Gastrocnemius medialis (tissue), 4 donors: ENCODE data around the gene ITGA3. TPM values are rescaled to one million over a fixed set of nuclear protein-coding genes. Genes with fewer than 3 reads are reported as not detected.

Experiments used
- ATAC-seq, 2 donors: fragments of 150-250 bp; one replicate each; pipeline ENCODE4 v1.9.1; 2016
- DNase-seq, 2 donors: peaks; one replicate each; pipeline ENCODE4 v3.0.0-alpha.2; 2019
- H3K27ac ChIP-seq, 4 donors: fragments of 200-600 bp; sonication (generic); 1 replicate in 1 of 4; 2 replicates in 3 of 4; pipeline ENCODE4 v1.5.1; 2016 to 2018; ENCODE audit warnings: mild to moderate bottlenecking in 2 of 4, moderate library complexity in 1 of 4
- H3K27me3 ChIP-seq, 3 donors: fragments of 200-600 bp; sonication (generic) in 2 of 3; 1 replicate in 1 of 3; 2 replicates in 2 of 3; pipeline versions ENCODE4 v1.5.1 to v1.6.0; 2016 to 2019; ENCODE audit warnings: mild to moderate bottlenecking in 1 of 3, moderate library complexity in 1 of 3
- H3K36me3 ChIP-seq, 2 donors: fragments of 200-600 bp; sonication (generic) in 1 of 2; one replicate each; pipeline ENCODE4 v1.5.1; 2017 to 2018
- H3K4me1 ChIP-seq, 2 donors: fragments of 200-600 bp; sonication (generic) in 1 of 2; one replicate each; pipeline ENCODE4 v1.5.1; 2016 to 2017; ENCODE audit warnings: mild to moderate bottlenecking in 2 of 2
- H3K4me3 ChIP-seq, 4 donors: fragments of 200-600 bp; sonication (generic) in 3 of 4; 1 replicate in 1 of 4; 2 replicates in 3 of 4; pipeline ENCODE4 v1.5.1; 2016 to 2019; ENCODE audit warnings: mild to moderate bottlenecking in 2 of 4
- H3K9me3 ChIP-seq, 3 donors: fragments of 200-600 bp; sonication (generic) in 2 of 3; 1 replicate in 1 of 3; 2 replicates in 2 of 3; pipeline ENCODE4 v1.5.1; 2016 to 2019
- POLR2A ChIP-seq, 2 donors: fragments of 450-650 bp; IDR thresholded peaks; one replicate each; pipeline ENCODE4 v1.6.1; 2017; ENCODE audit warnings: antibody characterized with exemption in 2 of 2, mild to moderate bottlenecking in 2 of 2, moderate library complexity in 2 of 2
- in situ Hi-C, 4 donors: fragments of 200-750 bp; cut with MboI; loops; one replicate each; pipeline versions ENCODE4 v1.15.0 to v1.8.0; 2017; ENCODE audit warnings: low sequenced_read_pairs in 4 of 4
- intact Hi-C: fragments of 100-400 bp; cut with DNase I; formaldehyde crosslinking; loops from one replicate; pipeline ENCODE4 v1.15.1; 2023; ENCODE audit warnings: low total_unique reads
- total RNA-seq, 4 donors: library from RNA; depleted of rRNA; stranded (reverse); fragments of >200 nt; gene quantifications; one replicate each; pipeline versions ENCODE4 v1.1.0 to v1.2.3, GENCODE V29; 2016
- TF ChIP-seq, protein P1 (sequence below), 5 experiments: fragments of 450-650 bp in 3 of 5; fragments of 200-600 bp in 2 of 5; sonication (generic) in 2 of 5; IDR thresholded peaks in 4 of 5; conservative IDR thresholded peaks in 1 of 5; 1 replicate in 4 of 5; 2 replicates in 1 of 5; pipeline ENCODE4 v1.5.1; 2016 to 2019; ENCODE audit warnings: antibody characterized with exemption in 5 of 5, mild to moderate bottlenecking in 3 of 5, moderate library complexity in 3 of 5

ITGA3 gene
- total RNA-seq, 4 donors from 2014 or later: 5.1 to 25.9 (median 18.4) TPM

DNA sequence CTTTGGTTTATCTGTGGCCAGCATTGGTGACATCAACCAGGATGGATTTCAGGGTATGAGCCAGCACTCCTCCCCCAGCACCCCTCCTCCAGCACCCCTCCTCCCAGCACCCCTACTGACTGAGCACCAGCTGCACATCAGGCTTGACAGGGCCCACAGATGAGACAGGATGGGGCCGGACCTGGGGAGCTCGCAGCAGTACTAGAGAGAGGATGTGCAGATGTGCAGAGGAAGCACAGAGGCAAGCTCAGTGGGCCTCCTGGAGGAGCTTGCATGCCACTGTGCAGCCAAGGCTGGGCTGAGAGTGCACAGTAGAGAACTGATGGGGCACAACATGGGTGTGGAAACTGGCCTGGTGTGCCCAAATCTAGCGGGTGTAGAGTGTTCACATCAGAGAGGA is 16.2 kb downstream of the ITGA3 start:
- intact Hi-C loops: no loop called here
- DNase-seq: no peak
- H3K4me3 ChIP-seq: no peak overlapping the region
- H3K9me3 ChIP-seq: no peaks in the 10 kb centered on the region
- in situ Hi-C loops: no loop called here
- no peak for ATAC-seq
- H3K27me3 ChIP-seq: no peaks in the 10 kb centered on the region
- peaks cover 13 to 14% of the 10 kb centered on the region in 2 donors for H3K4me1 ChIP-seq
- no peak for TF ChIP-seq POLR2A (IDR thresholded peaks at IDR 0.05)
- TF ChIP-seq, protein P1, sequence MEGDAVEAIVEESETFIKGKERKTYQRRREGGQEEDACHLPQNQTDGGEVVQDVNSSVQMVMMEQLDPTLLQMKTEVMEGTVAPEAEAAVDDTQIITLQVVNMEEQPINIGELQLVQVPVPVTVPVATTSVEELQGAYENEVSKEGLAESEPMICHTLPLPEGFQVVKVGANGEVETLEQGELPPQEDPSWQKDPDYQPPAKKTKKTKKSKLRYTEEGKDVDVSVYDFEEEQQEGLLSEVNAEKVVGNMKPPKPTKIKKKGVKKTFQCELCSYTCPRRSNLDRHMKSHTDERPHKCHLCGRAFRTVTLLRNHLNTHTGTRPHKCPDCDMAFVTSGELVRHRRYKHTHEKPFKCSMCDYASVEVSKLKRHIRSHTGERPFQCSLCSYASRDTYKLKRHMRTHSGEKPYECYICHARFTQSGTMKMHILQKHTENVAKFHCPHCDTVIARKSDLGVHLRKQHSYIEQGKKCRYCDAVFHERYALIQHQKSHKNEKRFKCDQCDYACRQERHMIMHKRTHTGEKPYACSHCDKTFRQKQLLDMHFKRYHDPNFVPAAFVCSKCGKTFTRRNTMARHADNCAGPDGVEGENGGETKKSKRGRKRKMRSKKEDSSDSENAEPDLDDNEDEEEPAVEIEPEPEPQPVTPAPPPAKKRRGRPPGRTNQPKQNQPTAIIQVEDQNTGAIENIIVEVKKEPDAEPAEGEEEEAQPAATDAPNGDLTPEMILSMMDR (IDR thresholded peaks at IDR 0.05 in 4 of 5, conservative IDR thresholded peaks at IDR 0.05 in 1 of 5): no peak
- peaks cover 0 to 47% of the 10 kb centered on the region in 2 donors for H3K36me3 ChIP-seq
- H3K27ac ChIP-seq: no peak overlapping the region

DNA sequence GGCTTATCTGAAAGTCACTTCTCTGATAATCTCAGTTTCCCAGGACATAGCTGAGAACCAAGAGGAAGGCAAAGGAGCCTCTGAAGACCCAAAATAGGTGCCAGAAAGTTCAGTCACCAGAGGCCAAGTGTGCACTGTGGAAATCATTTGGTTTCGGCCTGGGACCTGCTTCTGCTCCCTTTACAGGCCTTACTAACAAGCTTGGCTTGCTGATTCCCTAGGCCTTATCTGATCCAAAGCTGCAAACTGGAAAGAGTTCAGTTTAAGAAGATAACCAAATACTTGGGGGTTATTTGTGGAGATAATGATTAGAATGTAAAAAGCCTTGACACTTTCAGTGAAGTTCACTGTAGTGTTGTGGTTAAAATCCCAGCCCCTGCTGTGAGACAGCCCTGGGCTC is 17.0 kb downstream of the ITGA3 start:
- ATAC-seq (no peak), DNase-seq (no peak)
- H3K4me1 ChIP-seq: peaks cover 5 to 6% of the 10 kb centered on the region in 2 donors
- peaks cover 0 to 55% of the 10 kb centered on the region in 2 donors for H3K36me3 ChIP-seq
- H3K9me3 ChIP-seq: no peaks in the 10 kb centered on the region
- no peak overlapping the region for H3K4me3 ChIP-seq
- no peak overlapping the region for H3K27ac ChIP-seq
- no peaks in the 10 kb centered on the region for H3K27me3 ChIP-seq
- intact Hi-C loops (no loop called here), in situ Hi-C loops (no loop called here)
- no peak for TF ChIP-seq POLR2A (IDR thresholded peaks at IDR 0.05)
- TF ChIP-seq, protein P1 (IDR thresholded peaks at IDR 0.05 in 4 of 5, conservative IDR thresholded peaks at IDR 0.05 in 1 of 5): no peak

DNA sequence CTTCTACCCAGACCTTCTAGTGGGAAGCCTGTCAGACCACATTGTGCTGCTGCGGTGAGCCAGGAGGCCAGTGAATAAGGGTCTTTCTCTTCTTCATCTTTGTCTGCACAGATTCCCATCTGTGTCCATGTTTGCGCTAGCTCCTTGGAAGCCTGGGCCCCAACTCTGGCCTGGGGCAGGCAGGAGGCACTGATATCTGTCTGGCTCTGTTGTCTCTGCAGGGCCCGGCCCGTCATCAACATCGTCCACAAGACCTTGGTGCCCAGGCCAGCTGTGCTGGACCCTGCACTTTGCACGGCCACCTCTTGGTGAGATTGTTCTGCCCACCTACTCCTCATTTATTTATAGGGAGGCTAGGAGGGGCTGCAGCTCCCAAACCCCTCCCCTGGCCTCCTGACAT is 18.3 kb downstream of the ITGA3 start:
- TF ChIP-seq, protein P1 (IDR thresholded peaks at IDR 0.05 in 4 of 5, conservative IDR thresholded peaks at IDR 0.05 in 1 of 5): no peak
- TF ChIP-seq POLR2A (IDR thresholded peaks at IDR 0.05): no peak
- intact Hi-C loops: no loop called here

DNA sequence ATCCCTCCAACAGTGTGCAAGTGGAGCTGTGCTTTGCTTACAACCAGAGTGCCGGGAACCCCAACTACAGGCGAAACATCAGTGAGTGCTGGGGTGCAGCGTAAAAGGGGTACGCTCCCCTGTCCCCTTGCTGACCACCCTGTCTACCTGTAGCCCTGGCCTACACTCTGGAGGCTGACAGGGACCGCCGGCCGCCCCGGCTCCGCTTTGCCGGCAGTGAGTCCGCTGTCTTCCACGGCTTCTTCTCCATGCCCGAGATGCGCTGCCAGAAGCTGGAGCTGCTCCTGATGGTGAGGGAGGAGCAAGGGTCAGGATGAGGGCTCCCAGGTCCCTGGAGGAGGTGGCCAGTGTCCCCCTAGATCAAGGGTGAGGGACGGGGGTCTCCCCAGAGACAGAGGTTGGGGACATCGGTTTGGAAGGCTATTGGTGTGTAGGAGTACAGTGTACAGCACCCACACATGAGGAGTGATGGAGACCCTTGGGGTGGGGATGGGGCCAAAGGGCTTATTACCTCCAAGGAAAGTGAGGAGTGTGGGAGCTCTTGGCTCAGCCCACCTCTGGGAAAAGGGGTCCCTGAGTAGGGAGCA is 19.6 kb downstream of the ITGA3 start:
- DNase-seq (no peak), ATAC-seq (no peak)
- in situ Hi-C loops: no loop called here
- no peak overlapping the region for H3K4me3 ChIP-seq
- TF ChIP-seq POLR2A (IDR thresholded peaks at IDR 0.05): no peak
- TF ChIP-seq, protein P1 (IDR thresholded peaks at IDR 0.05 in 4 of 5, conservative IDR thresholded peaks at IDR 0.05 in 1 of 5): no peak
- H3K9me3 ChIP-seq: no peaks in the 10 kb centered on the region
- intact Hi-C loops: no loop called here
- H3K27ac ChIP-seq: no peak overlapping the region
- no peaks in the 10 kb centered on the region for H3K27me3 ChIP-seq
- H3K36me3 ChIP-seq: peaks cover 0 to 57% of the 10 kb centered on the region in 2 donors
- H3K4me1 ChIP-seq: peaks cover 9 to 15% of the 10 kb centered on the region in 2 donors

More for the DNA sequence above, 18.3 kb downstream of the ITGA3 start:
- Histone ChIP-seq H3K4me3 (no peak overlapping the region), H3K36me3 (peaks cover 0 to 64% of the 10 kb centered on the region in 2 donors), H3K4me1 (peaks cover 0 to 2% of the 10 kb centered on the region in 2 donors), H3K27me3 (no peaks in the 10 kb centered on the region), H3K9me3 (no peaks in the 10 kb centered on the region), H3K27ac (no peak overlapping the region)
- in situ Hi-C loops: no loop called here
- ATAC-seq: no peak
- DNase-seq: no peak

DNA sequence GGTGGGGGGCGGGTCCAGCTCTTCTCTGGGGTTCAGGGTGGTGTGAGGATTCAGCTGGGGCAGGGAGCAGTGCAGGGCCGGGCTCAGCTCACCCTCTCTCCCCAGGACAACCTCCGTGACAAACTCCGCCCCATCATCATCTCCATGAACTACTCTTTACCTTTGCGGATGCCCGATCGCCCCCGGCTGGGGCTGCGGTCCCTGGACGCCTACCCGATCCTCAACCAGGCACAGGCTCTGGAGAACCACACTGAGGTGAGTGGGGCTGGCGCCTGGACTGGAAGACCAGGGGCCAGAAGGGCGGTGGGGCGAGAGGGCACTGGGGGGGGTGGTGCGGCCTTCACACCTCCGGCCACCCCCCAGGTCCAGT is 20.3 kb downstream of the ITGA3 start:
- H3K27ac ChIP-seq: no peak overlapping the region
- in situ Hi-C loops (no loop called here), intact Hi-C loops (no loop called here)
- no peak for TF ChIP-seq POLR2A (IDR thresholded peaks at IDR 0.05)
- TF ChIP-seq, protein P1 (IDR thresholded peaks at IDR 0.05 in 4 of 5, conservative IDR thresholded peaks at IDR 0.05 in 1 of 5): no peak
- DNase-seq (no peak), ATAC-seq (no peak)
- no peaks in the 10 kb centered on the region for H3K9me3 ChIP-seq
- H3K4me3 ChIP-seq: no peak overlapping the region
- H3K36me3 ChIP-seq: peaks cover 0 to 52% of the 10 kb centered on the region in 2 donors
- H3K4me1 ChIP-seq: peaks cover 15 to 20% of the 10 kb centered on the region in 2 donors
- no peaks in the 10 kb centered on the region for H3K27me3 ChIP-seq
